NCI-H2227 (cell line): ENCODE measurements around the gene TBC1D20.
"Not testable (repeated sequence)": the region's sequence is repeated elsewhere in the genome, so short reads cannot be mapped to it uniquely, and the experiment has no call there.

Experiments used
- DNase-seq: peaks from one replicate; lab custom pipeline; 2025; ENCODE audit not compliant: unreplicated experiment; lab: John Stamatoyannopoulos, UW

TBC1D20 gene

GRCh38 chr20:462199-462991 is at the start of gene TBC1D20:
Gene TBC1D20 (minus strand): TSS chr20:462533. CDS start chr20:462405, 128 bp downstream.
- DNase-seq = peak; percentile 95

- DNase-seq = not testable (repeated sequence)
Observed at GRCh38 chr20:510328-511057, 48.2 kb upstream of the TBC1D20 start.

- not testable (repeated sequence) for DNase-seq
Observed at GRCh38 chr20:508364-508787, 46.0 kb upstream of the TBC1D20 start.

GRCh38 chr20:507761-508332 is 45.5 kb upstream of the TBC1D20 start:
- no peak for DNase-seq

- DNase-seq = no peak
Observed at GRCh38 chr20:507006-507758, 44.8 kb upstream of the TBC1D20 start.

- DNase-seq = no peak
Observed at GRCh38 chr20:504632-505075, 42.3 kb upstream of the TBC1D20 start.

- DNase-seq = no peak
Observed at GRCh38 chr20:503048-503737, 40.9 kb upstream of the TBC1D20 start.

- no peak for DNase-seq
Observed at GRCh38 chr20:497979-498378, 35.6 kb upstream of the TBC1D20 start.

GRCh38 chr20:496126-496696 is 33.9 kb upstream of the TBC1D20 start:
- no peak for DNase-seq

GRCh38 chr20:492159-492558 is 29.8 kb upstream of the TBC1D20 start:
- DNase-seq = no peak

GRCh38 chr20:487655-488054 is 25.3 kb upstream of the TBC1D20 start:
- DNase-seq = no peak

- DNase-seq = peak; percentile 49
Observed at GRCh38 chr20:483815-484644, 21.7 kb upstream of the TBC1D20 start.

- DNase-seq = no peak
Observed at GRCh38 chr20:481167-481566, 18.8 kb upstream of the TBC1D20 start.

- DNase-seq = no peak
Observed at GRCh38 chr20:480044-480443, 17.7 kb upstream of the TBC1D20 start.

- DNase-seq = no peak
Observed at GRCh38 chr20:479487-479886, 17.2 kb upstream of the TBC1D20 start.

GRCh38 chr20:478949-479429 is 16.7 kb upstream of the TBC1D20 start:
- DNase-seq = peak; percentile 79

GRCh38 chr20:478010-478948 is 15.9 kb upstream of the TBC1D20 start:
- DNase-seq = no peak
